Right lobe of liver (tissue), 6 donors: Measurements from ENCODE around the gene SAMD4A. TPM values are rescaled to one million over a fixed set of nuclear protein-coding genes. Genes with fewer than 3 reads are reported as not detected.

ENCODE experiments used
- ATAC-seq, 4 donors: fragments of 200-7000 bp; cut with Tn5 transposase; one replicate each; pipeline ENCODE4 v1.9.1; 2020; ENCODE audit warnings: mild to moderate bottlenecking in 4 of 4, moderate library complexity in 4 of 4
- DNase-seq, 3 donors: peaks; one replicate each; pipeline ENCODE4 v3.0.0-alpha.2; 2020
- H3K27ac ChIP-seq, 3 donors: fragments of 200-600 bp; one replicate each; pipeline ENCODE4 v1.8.0; 2022
- H3K27me3 ChIP-seq, 2 donors: fragments of 200-600 bp; one replicate each; pipeline ENCODE4 v1.8.0; 2022
- H3K36me3 ChIP-seq, 4 donors: fragments of 200-600 bp; sonication (generic) in 1 of 4; one replicate each; pipeline versions ENCODE4 v1.5.1 to v1.8.0; 2017 to 2022; ENCODE audit warnings: control low read depth in 1 of 4
- H3K4me1 ChIP-seq, 4 donors: fragments of 200-600 bp; sonication (generic) in 1 of 4; one replicate each; pipeline versions ENCODE4 v1.5.1 to v1.8.0; 2017 to 2022; ENCODE audit warnings: control low read depth in 1 of 4
- H3K4me3 ChIP-seq, 3 donors: fragments of 200-600 bp; one replicate each; pipeline ENCODE4 v1.8.0; 2022
- H3K9me3 ChIP-seq, 4 donors: fragments of 200-600 bp; sonication (generic) in 1 of 4; one replicate each; pipeline versions ENCODE4 v1.5.1 to v1.8.0; 2017 to 2022; ENCODE audit warnings: control low read depth in 1 of 4
- POLR2A ChIP-seq: fragments of 450-650 bp; IDR thresholded peaks from one replicate; pipeline ENCODE4 v1.6.1; 2017; ENCODE audit warnings: antibody characterized with exemption, mild to moderate bottlenecking
- WGBS: methylation state at CpG from one replicate; pipeline ENCODE4 v1.1.6; 2018; ENCODE audit warnings: low coverage, low lambda C conversion rate; ENCODE audit not compliant: insufficient coverage; ENCODE audit errors: missing lambda C conversion rate; 5-methylcytosine and 5-hydroxymethylcytosine counted together
- intact Hi-C, 2 donors: fragments of 100-400 bp; cut with DNase I; formaldehyde crosslinking; loops; one replicate each; pipeline versions ENCODE4 v1.11.2 to v1.14.1; 2022
- total RNA-seq, 6 experiments: library from RNA; depleted of rRNA in 2 of 6; stranded (reverse); fragments of >200 nt in 2 of 6; fragmentation: NEBNext Ultra II Directional in 3 of 6; extraction: Animal tissue kit (Norgen Biotek cat#: 25700) in 3 of 6; gene quantifications; one replicate each; pipeline versions ENCODE4 v1.1.0 to v1.2.4, GENCODE V29; 2016 to 2023
- TF ChIP-seq, protein P1 (sequence below), 4 donors: fragments of 200-600 bp in 3 of 4; fragments of 450-650 bp in 1 of 4; IDR thresholded peaks; one replicate each; pipeline versions ENCODE4 v1.5.1 to v1.8.0; 2016 to 2022; ENCODE audit warnings: antibody characterized with exemption in 4 of 4, mild to moderate bottlenecking in 2 of 4
- donor health status: DM: no; HTN: yes; CAD: no.
- donor health status: DM: no; HTN: no; CAD: no.
- donor health status: DM: no; HTN: no; CAD: no.
- donor health status: DM: no; HTN: yes; CAD: no.
- donor health status: DM: no; HTN: yes; CAD: no.

SAMD4A gene
- total RNA-seq, 6 experiments from 2014 or later: 16.7 to 31.9 (median 21.1) TPM

DNA sequence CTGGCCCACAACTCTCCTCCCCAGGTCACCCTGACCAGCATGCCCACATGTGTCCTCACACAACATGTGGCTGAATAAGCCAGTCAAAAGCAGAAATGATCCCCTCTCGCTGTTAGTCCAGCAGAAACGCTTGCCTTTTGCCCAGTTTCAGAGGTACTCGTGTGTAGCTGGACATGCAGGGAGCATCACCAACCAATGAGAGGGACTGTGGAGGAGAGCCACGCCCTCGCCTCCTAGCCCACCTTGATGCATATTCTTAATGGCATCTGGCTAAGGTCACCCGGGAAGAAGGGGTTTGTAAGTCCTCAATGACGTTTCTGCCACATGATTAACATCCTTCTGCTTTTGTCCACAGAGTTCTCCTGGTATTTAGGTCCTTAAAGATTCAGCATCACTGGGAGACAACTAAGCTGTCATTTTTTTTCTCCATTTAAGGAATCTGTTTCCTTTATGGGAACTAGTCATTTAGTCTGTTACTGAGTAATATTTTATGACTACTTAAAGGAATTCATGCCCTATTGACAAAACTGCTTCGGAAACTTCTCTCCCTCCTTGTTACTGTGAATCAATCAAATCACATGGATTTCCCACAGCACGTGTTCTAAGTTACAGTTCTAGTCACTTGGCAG is 201.7 kb downstream of the SAMD4A start:
- H3K4me3 ChIP-seq: no peak overlapping the region
- H3K27me3 ChIP-seq: no peaks in the 10 kb centered on the region
- 69% methylated on average over 6 of the region's 9 CpGs for WGBS
- DNase-seq: no peak
- no peak for ATAC-seq
- TF ChIP-seq POLR2A: no peak
- TF ChIP-seq, protein P1, sequence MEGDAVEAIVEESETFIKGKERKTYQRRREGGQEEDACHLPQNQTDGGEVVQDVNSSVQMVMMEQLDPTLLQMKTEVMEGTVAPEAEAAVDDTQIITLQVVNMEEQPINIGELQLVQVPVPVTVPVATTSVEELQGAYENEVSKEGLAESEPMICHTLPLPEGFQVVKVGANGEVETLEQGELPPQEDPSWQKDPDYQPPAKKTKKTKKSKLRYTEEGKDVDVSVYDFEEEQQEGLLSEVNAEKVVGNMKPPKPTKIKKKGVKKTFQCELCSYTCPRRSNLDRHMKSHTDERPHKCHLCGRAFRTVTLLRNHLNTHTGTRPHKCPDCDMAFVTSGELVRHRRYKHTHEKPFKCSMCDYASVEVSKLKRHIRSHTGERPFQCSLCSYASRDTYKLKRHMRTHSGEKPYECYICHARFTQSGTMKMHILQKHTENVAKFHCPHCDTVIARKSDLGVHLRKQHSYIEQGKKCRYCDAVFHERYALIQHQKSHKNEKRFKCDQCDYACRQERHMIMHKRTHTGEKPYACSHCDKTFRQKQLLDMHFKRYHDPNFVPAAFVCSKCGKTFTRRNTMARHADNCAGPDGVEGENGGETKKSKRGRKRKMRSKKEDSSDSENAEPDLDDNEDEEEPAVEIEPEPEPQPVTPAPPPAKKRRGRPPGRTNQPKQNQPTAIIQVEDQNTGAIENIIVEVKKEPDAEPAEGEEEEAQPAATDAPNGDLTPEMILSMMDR (IDR thresholded peaks at IDR 0.05): no peak
- H3K4me1 ChIP-seq: peaks cover 0 to 18% (median 1%) of the 10 kb centered on the region in 4 donors
- no peak overlapping the region for H3K27ac ChIP-seq
- intact Hi-C loops: no loop called here
- no peaks in the 10 kb centered on the region for H3K9me3 ChIP-seq
- H3K36me3 ChIP-seq: peaks cover 0 to 47% (median 10%) of the 10 kb centered on the region in 4 donors

DNA sequence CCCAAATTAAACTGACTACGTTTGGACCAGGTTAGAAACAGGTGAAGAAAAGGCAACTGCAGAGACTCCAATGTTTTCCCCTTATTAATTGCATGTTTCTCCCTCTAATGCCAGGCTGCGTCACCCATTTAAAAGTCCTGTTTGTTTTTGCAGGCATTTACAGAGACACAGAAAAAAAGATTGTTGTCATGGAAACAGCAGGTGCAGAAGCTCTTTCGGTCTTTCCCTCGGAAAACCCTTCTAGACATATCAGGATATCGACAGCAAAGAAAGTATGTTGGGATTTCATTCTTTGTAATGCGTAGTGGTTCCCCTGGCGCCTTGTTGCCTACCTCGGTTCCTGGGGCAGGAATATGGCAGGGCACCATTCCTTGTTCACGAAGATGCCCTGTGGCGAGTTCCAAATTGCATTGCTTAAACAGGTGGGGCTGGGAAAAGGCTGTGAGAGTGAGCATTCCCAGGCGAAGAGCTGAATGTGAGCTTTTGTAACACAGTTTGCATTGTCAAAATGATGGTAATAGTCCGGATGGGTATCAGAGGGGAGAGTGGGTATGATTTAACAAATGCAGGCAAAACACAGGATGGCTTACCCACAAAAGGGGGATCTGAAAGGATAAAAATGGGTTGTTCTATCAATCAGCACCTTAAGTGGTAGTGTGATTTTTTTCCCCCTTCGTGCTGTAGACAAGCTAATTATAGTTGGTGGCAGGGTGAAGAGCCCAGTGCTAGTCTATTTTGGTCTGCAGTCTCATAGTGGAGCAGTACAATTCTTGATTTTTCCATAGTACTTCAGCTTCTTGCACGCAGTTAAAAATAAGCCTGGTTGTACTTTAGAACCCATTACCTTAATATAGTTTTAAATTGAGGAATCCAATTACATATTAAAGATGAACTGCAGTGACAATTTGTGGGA is 203.3 kb downstream of the SAMD4A start:
- Histone ChIP-seq H3K36me3 (peaks cover 0 to 32% (median 4%) of the 10 kb centered on the region in 4 donors), H3K27ac (no peak overlapping the region), H3K27me3 (no peaks in the 10 kb centered on the region), H3K9me3 (no peaks in the 10 kb centered on the region), H3K4me3 (no peak overlapping the region), H3K4me1 (peaks cover 0 to 18% (median 2%) of the 10 kb centered on the region in 4 donors)
- DNase-seq: no peak
- intact Hi-C loops: loop anchor here (5.0 to 10.0 kb wide), 2 partner anchors 78 to 205 kb away; partner anchors contain the start of gene SAMD4A (in 1 of the 2)
- TF ChIP-seq, protein P1 (IDR thresholded peaks at IDR 0.05): no peak
- no peak for TF ChIP-seq POLR2A
- ATAC-seq: no peak
- WGBS: 86% methylated on average over 14 of the region's 14 CpGs

DNA sequence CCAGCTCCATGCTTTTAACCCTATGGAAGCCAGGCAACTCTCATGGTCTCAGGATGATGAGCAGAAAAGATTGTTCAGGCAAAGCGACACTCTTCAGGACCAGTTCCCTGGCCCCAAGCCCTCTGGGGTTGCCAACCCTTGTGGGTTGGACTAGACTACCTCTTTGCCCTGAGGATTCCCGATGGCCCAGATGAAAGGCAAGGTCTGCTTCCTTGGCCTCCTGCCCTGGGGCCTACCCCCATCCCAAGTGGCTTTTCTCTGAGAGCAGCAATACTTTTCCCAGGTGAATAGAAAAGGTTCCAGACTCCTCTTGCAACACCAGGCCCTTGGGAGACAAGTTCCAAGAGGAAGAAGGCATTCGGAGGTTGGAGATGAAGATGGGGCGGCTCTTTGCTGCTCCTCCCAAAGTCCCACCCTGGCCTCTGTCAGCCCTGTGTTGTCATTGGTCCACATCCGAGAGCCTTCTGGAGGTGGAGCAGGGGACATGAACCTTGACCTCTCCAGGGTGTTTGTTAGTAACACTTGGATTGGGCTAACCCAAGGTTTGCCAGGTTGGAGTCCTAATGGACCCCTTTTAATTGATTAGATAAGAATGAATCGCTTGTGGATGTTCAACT is 204.6 kb downstream of the SAMD4A start:
- DNase-seq: peak in 1 of 3 donors; percentile 57
- Histone ChIP-seq H3K4me1 (peaks cover 0 to 27% (median 6%) of the 10 kb centered on the region in 4 donors), H3K36me3 (peaks cover 0 to 25% (median 4%) of the 10 kb centered on the region in 4 donors), H3K27me3 (no peaks in the 10 kb centered on the region), H3K4me3 (no peak overlapping the region), H3K27ac (peak overlapping the region in 1 of 3 donors; percentile 18), H3K9me3 (no peaks in the 10 kb centered on the region)
- 34% methylated on average over 3 of the region's 6 CpGs for WGBS
- intact Hi-C loops: loop anchor here (5.0 to 10.0 kb wide), 2 partner anchors 79 to 207 kb away; partner anchors contain the start of gene SAMD4A (in 1 of the 2)
- peak; percentile 4 to 63 (median 47) for ATAC-seq
- TF ChIP-seq POLR2A: no peak
- TF ChIP-seq, protein P1 (IDR thresholded peaks at IDR 0.05): no peak

DNA sequence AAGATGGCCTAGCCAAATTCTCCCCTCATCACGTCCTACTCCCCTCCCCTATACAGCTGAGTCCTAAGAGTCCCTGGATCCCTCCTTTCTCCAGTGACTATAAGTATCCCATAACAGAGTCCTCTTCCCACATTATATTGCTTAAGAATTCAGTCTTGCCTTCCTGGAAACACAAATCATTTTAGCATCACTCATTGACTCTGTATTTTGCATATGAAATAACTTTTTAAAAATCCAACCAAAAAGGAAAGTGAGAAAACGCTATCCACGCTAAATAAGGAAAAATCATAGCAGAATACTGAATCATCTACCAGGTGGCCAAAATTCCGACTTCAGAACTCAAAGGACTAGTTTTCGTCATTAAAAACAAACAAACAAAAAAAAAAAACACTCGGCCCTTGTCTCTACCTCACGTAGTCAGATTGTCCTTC is 205.5 kb downstream of the SAMD4A start:
- Histone ChIP-seq H3K36me3 (peaks cover 0 to 16% (median 4%) of the 10 kb centered on the region in 4 donors), H3K4me1 (peaks cover 0 to 36% (median 11%) of the 10 kb centered on the region in 4 donors), H3K9me3 (no peaks in the 10 kb centered on the region), H3K4me3 (no peak overlapping the region), H3K27me3 (no peaks in the 10 kb centered on the region), H3K27ac (peak overlapping the region in 2 of 3 donors; percentile 43 to 45)
- intact Hi-C loops: loop anchor here (5.0 to 10.0 kb wide), 2 partner anchors 80 to 208 kb away; partner anchors contain the start of gene SAMD4A (in 1 of the 2)
- DNase-seq (no peak), ATAC-seq (peak in 1 of 4 donors; percentile 4)
- TF ChIP-seq, protein P1 (IDR thresholded peaks at IDR 0.05): no peak
- TF ChIP-seq POLR2A: no peak
- WGBS: 46% methylated on average over 7 of the region's 7 CpGs
